BE2C (cell line): ENCODE measurements around the gene COL5A1.
A peak's percentile ranks its signal among the peaks of the same experiment; 100 is the strongest.

Source experiments
- DNase-seq: peaks from one replicate; pipeline ENCODE4 v3.0.0-alpha.2; 2020
- H3K27me3 ChIP-seq: fragments of 250-450 bp; sonication (Bioruptor Pico); 2 replicates; pipeline ENCODE4 v1.5.1; 2020; ENCODE audit warnings: mild to moderate bottlenecking
- H3K36me3 ChIP-seq: fragments of 250-450 bp; sonication (Bioruptor Pico); 2 replicates; pipeline ENCODE4 v1.5.1; 2020; ENCODE audit warnings: mild to moderate bottlenecking
- H3K4me1 ChIP-seq: fragments of 250-450 bp; sonication (Bioruptor Pico); 2 replicates; pipeline ENCODE4 v1.5.1; 2020
- H3K4me3 ChIP-seq: 2 replicates; pipeline ENCODE4 v1.5.1; 2011; ENCODE audit warnings: low read depth, low read length
- H3K9me3 ChIP-seq: fragments of 250-450 bp; sonication (Bioruptor Pico); 2 replicates; pipeline ENCODE4 v1.5.1; 2020
- CTCF ChIP-seq: IDR thresholded peaks from 2 replicates; pipeline ENCODE4 v1.5.1; 2012; ENCODE audit warnings: mild to moderate bottlenecking, low read depth, low read length

The COL5A1 gene

GRCh38 chr9:134626069-134626423 is 15.6 kb upstream of the COL5A1 start:
- no peak for DNase-seq
- TF ChIP-seq CTCF = no peak
- H3K36me3 ChIP-seq = no peaks in the 10 kb centered on the region
- H3K4me3 ChIP-seq = no peak overlapping the region
- H3K9me3 ChIP-seq = no peaks in the 10 kb centered on the region
- H3K27me3 ChIP-seq = no peaks in the 10 kb centered on the region
- H3K4me1 ChIP-seq = no peaks in the 10 kb centered on the region; the same call in 1 of the 2 replicates

GRCh38 chr9:134626571-134627416 is 14.8 kb upstream of the COL5A1 start:
- Histone ChIP-seq H3K36me3 (no peaks in the 10 kb centered on the region), H3K9me3 (no peaks in the 10 kb centered on the region), H3K4me3 (no peak overlapping the region), H3K4me1 (no peaks in the 10 kb centered on the region), H3K27me3 (no peaks in the 10 kb centered on the region)
- peak; percentile 44 for DNase-seq
- no peak for TF ChIP-seq CTCF

GRCh38 chr9:134627417-134628353 is 13.9 kb upstream of the COL5A1 start:
- no peak for TF ChIP-seq CTCF
- peak; percentile 5 for DNase-seq
- Histone ChIP-seq H3K9me3 (no peaks in the 10 kb centered on the region), H3K36me3 (no peaks in the 10 kb centered on the region), H3K4me3 (no peak overlapping the region), H3K4me1 (no peaks in the 10 kb centered on the region), H3K27me3 (no peaks in the 10 kb centered on the region)

GRCh38 chr9:134628354-134628736 is 13.3 kb upstream of the COL5A1 start:
- no peaks in the 10 kb centered on the region for H3K9me3 ChIP-seq
- no peaks in the 10 kb centered on the region for H3K27me3 ChIP-seq
- H3K36me3 ChIP-seq = no peaks in the 10 kb centered on the region
- peak; percentile 3 for DNase-seq
- TF ChIP-seq CTCF = no peak
- H3K4me1 ChIP-seq = no peaks in the 10 kb centered on the region
- H3K4me3 ChIP-seq = no peak overlapping the region

GRCh38 chr9:134629061-134629585 is 12.5 kb upstream of the COL5A1 start:
- Histone ChIP-seq H3K27me3 (no peaks in the 10 kb centered on the region), H3K4me1 (no peaks in the 10 kb centered on the region), H3K4me3 (no peak overlapping the region), H3K9me3 (no peaks in the 10 kb centered on the region), H3K36me3 (no peaks in the 10 kb centered on the region)
- TF ChIP-seq CTCF = no peak
- peak; percentile 2 for DNase-seq
